HG02884 (cell line): Measurements from ENCODE around the gene SCFD2.
"Not testable (repeated sequence)": the region's sequence is repeated elsewhere in the genome, so short reads cannot be mapped to it uniquely, and the experiment has no call there.

Source experiments
- ATAC-seq: cut with Tn5 transposase; IDR thresholded peaks from one replicate; pipeline ENCODE4 v1.9.1; 2021; ENCODE audit warnings: mild to moderate bottlenecking, moderate library complexity; ENCODE audit not compliant: unreplicated experiment

Gene SCFD2

GRCh38 chr4:53150631-53151488 lies 215.0 kb downstream of the SCFD2 start:
- no peak for ATAC-seq

GRCh38 chr4:53147711-53148110 lies 218.2 kb downstream of the SCFD2 start:
- no peak for ATAC-seq

GRCh38 chr4:53147197-53147596 lies 218.7 kb downstream of the SCFD2 start:
- ATAC-seq, result no peak

- no peak for ATAC-seq
Observed at GRCh38 chr4:53141308-53141707, 224.6 kb downstream of the SCFD2 start.

GRCh38 chr4:53139256-53139655 lies 226.6 kb downstream of the SCFD2 start:
- ATAC-seq, result not testable (repeated sequence)

- ATAC-seq, result no peak
Observed at GRCh38 chr4:53137468-53137867, 228.4 kb downstream of the SCFD2 start.

- ATAC-seq, result no peak
Observed at GRCh38 chr4:53136954-53137353, 228.9 kb downstream of the SCFD2 start.

- peak; percentile 94 for ATAC-seq
Observed at GRCh38 chr4:53132132-53132891, 233.5 kb downstream of the SCFD2 start.

- ATAC-seq, result no peak
Observed at GRCh38 chr4:53131562-53131925, 234.3 kb downstream of the SCFD2 start.

GRCh38 chr4:53130896-53131561 lies 234.8 kb downstream of the SCFD2 start:
- ATAC-seq, result no peak

GRCh38 chr4:53128706-53129357 lies 237.0 kb downstream of the SCFD2 start:
- no peak for ATAC-seq

- no peak for ATAC-seq
Observed at GRCh38 chr4:53128231-53128630, 237.6 kb downstream of the SCFD2 start.

- no peak for ATAC-seq
Observed at GRCh38 chr4:53127365-53127764, 238.5 kb downstream of the SCFD2 start.

GRCh38 chr4:53126099-53126498 lies 239.8 kb downstream of the SCFD2 start:
- ATAC-seq, result no peak

GRCh38 chr4:53123819-53124218 lies 242.0 kb downstream of the SCFD2 start:
- no peak for ATAC-seq

- ATAC-seq, result no peak
Observed at GRCh38 chr4:53123171-53123570, 242.7 kb downstream of the SCFD2 start.

- ATAC-seq, result no peak
Observed at GRCh38 chr4:53122280-53123116, 243.4 kb downstream of the SCFD2 start.

GRCh38 chr4:53121264-53121865 lies 244.5 kb downstream of the SCFD2 start:
- no peak for ATAC-seq

- ATAC-seq, result no peak
Observed at GRCh38 chr4:53120778-53121177, 245.1 kb downstream of the SCFD2 start.

- no peak for ATAC-seq
Observed at GRCh38 chr4:53119680-53120079, 246.2 kb downstream of the SCFD2 start.
